HG02623 (cell line): ENCODE results near the gene GIMAP1.
"Not testable (repeated sequence)": the region's sequence is repeated elsewhere in the genome, so short reads cannot be mapped to it uniquely, and the experiment has no call there.

Experiments
- ATAC-seq: cut with Tn5 transposase; IDR thresholded peaks from one replicate; pipeline ENCODE4 v1.9.1; 2021; ENCODE audit warnings: moderate library complexity; ENCODE audit not compliant: unreplicated experiment

GIMAP1 gene

DNA sequence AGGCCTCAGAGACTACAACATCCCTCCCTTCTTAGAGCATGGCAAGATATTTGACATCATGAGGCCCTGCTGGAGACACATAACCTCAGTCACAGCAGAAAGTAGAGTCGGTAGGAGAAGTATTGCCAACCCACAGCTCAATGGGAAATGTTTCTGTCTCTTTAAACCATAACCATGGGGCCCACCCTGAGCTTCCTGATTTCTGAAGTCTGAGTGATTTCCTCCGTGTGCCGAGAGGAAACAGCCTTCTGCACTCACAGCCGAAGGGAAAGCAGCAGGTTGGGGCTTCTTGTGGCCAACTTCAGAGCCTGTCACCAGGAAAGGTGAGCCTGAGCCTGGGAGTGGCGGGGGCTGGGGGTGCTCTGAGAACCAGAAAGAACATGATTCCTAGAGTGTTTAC is at the start of gene GIMAP1:
GIMAP1 (plus strand) TSS at position 246 of the 400 bp plus-strand sequence. CDS start 2,435 bp downstream, outside the sequence.
- ATAC-seq = peak; percentile 70

DNA sequence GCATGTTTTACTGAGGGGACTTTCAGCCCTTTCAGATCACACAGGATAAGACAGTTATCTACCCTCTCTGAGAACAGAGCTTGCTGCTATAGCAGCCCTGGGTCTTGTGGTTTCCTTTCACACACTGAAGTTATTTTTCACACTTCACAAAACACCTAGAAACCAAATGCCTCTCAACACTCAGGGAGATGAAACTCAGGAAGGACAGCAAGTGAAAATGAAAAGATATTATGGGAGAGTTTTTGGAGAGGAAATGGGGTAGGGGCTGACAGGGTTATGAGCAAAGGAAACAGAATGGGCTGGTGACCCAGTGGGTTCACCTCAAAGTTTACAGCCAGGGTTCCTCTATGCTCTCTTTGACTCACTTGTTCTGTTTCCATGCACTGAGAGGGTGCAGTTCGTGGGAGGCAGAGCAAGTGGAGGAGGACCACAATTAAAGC is 47.9 kb upstream of the GIMAP1 start:
- peak; percentile 75 for ATAC-seq

- no peak for ATAC-seq
These were observed 47.4 kb upstream of the GIMAP1 start for GRCh38 chr7:150668977-150669376.

DNA sequence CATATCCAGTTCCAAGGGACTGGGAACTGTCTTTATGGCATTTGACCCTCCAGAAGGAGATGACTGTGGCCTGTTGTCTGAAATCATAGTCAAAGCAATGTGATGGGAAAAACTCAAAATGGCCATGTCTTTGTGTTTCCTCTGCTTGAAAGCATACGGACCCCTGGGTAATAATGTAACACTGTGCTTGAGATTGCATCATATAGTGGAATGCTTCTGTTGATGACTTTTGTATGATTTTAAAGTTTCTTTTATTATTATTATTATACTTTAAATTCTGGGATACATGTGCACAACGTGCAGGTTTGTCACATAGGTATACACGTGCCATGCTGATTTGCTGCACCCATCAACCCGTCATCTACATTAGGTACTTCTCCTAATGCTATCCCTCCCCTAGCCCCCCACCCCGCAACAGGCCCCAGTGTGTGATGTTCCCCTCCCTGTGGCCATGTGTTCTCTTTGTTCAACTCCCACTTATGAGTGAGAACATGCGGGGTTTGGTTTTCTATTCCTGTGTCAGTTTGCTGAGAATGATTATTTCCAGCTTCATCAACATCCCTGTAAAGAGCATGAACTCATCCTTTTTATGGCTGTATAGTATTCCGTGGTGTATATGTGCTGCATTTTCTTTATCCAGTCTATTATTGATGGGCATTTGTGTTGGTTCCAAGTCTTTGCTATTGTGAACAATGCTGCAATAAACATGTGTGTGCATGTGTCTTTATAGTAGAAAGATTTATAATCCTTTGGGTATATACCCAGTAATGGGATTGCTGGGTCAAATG is 44.4 kb upstream of the GIMAP1 start:
- ATAC-seq = not testable (repeated sequence)

DNA sequence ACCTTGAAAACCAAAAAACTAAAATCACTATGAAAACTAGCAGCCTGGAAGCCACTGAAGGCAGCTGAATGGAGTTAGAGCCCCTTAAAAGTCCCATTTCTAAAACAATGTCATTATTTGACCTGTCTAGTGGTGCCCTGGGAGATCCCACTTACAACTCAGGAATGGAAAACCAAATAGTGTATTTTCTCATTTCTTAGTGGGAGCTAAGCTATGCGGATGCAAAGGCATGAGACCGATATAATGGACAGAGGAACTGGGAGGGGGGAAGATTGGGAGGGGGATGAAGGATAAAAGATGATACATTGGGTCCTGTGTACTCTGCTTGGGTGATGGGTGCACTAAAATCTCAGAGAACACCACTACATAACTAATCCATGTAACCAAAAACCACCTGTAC is 40.7 kb upstream of the GIMAP1 start:
- no peak for ATAC-seq

DNA sequence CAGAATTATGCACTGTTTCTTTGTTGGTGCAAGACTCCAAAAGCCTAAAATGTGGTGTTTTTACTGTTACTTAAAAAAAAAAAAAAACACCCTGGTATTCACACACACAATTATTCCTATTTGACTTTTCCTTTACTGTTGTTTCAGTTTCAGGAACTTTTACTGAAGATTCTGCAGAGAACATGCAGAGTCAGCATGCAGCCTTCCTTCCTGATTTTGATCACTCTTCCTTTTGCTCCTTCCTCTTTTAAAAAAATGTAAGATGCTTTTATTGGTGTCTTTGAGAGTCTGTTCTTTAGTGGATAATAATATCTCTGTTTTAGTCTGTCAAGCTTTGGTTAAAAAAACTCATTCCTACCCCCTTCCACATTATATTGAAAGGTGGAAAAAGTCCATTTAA is 40.1 kb upstream of the GIMAP1 start:
- not testable (repeated sequence) for ATAC-seq

- not testable (repeated sequence) for ATAC-seq
These were observed 39.6 kb upstream of the GIMAP1 start for GRCh38 chr7:150676854-150677253.

DNA sequence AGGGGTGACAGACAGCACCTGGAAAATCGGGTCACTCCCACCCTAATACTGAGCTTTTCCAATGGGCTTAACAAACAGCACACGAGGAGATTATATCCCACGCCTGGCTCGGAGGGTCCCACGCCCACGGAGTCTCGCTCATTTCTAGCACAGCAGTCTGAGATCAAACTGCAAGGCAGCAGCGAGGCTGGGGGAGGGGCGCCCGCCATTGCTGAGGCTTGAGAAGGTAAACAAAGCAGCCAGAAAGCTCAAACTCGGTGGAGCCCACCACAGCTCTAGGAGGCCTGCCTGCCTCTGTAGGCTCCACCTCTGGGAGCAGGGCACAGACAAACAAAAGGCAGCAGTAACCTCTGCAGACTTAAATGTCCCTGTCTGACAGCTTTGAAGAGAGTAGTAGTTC is 37.8 kb upstream of the GIMAP1 start:
- not testable (repeated sequence) for ATAC-seq

- ATAC-seq = not testable (repeated sequence)
These were observed 36.0 kb upstream of the GIMAP1 start for GRCh38 chr7:150680364-150680763.

DNA sequence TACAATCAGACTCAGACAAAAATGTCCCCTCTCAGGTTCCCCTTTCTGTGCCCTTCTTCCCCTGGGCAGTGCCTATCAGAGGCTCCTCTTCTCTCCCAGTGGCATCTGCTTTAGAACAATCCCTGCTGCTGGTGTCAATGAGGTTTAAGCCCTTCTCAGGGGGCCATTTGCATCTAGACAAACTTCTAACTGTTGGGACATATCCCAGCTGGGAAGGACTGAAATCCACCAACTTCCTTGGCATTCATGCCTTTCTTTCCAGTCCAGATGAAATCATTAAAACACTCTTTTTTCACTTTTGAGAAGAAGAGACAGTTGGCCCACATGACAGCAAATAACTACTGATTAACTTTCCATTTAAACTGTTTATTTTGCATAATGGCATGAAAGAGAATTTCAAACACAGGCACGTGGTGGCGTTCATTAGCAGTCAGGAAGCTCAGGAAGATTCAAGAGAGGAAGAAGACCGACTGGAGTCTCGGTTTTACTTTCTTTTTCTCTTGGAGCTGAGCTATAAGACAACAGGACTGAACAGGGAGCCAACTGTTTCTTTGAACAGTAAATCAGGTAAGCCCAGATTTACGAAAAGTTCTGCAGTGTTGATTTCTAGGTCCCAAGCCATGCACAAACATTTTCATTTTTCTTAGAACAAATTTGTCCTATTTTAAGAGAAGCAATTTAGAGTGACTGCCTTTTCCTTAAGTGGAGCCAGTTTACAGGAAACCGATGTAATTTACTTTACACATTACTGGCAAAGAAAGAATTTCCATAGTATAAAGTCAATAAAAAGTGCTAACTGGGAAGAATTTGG is 31.0 kb upstream of the GIMAP1 start, which contains the start of gene GIMAP2:
GIMAP2 (plus strand) TSS at position 488 of the 811 bp plus-strand sequence. CDS start 1,354 bp downstream, outside the sequence.
- peak; percentile 96 for ATAC-seq

GRCh38 chr7:150686030-150686631 is 30.3 kb upstream of the GIMAP1 start:
- peak; percentile 16 for ATAC-seq

- ATAC-seq = no peak
These were observed 27.8 kb upstream of the GIMAP1 start for GRCh38 chr7:150688630-150689029.

- no peak for ATAC-seq
These were observed 20.8 kb upstream of the GIMAP1 start for GRCh38 chr7:150695654-150696053.

- ATAC-seq = no peak
These were observed 13.2 kb upstream of the GIMAP1 start for GRCh38 chr7:150703209-150703608.

DNA sequence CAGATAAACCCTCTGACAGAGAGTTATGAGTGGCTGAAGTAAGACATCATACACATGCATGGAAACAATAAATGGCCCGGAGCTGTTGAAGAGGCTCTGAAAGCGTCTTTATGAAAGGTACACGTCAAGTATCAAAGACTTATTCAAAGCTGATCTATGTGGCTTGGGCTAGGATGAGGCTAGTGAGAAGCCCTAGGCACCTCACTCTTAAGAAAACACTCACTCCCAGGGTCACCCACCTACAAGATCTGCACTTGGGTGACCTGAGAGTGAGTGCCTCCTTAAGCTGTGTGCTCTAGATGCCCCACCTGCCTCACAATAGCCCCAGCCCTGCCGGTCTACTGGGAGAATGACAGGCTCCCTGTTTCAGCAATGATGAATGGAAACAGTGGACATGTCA is 1.1 kb upstream of the GIMAP1 start:
- no peak for ATAC-seq

GRCh38 chr7:150715738-150716137 is 675 bp upstream of the GIMAP1 start:
- ATAC-seq = no peak

- ATAC-seq = no peak
These were observed 526 bp downstream of the GIMAP1 start for GRCh38 chr7:150716939-150717338.

GRCh38 chr7:150717814-150718420 is 1.5 kb downstream of the GIMAP1 start:
- ATAC-seq = no peak

DNA sequence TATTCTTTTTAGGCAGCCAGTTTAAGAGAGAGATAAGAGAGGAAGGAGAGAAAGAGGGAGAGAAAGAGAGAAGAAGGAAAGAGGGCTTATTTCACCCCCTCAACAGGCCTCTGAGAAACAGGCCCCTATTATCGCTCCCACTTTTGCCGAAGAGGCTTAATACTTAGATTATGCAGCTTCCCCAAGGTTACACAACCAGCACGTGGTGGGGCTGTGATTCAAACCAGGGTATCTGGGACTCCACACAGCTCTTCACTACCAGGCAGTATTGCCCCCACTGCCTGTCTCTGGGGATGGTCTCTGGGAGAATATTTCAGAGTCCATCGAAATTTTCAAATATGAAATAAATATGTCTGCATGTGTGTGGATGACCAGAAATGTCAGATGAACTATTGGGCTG is 3.0 kb downstream of the GIMAP1 start:
- ATAC-seq = no peak

DNA sequence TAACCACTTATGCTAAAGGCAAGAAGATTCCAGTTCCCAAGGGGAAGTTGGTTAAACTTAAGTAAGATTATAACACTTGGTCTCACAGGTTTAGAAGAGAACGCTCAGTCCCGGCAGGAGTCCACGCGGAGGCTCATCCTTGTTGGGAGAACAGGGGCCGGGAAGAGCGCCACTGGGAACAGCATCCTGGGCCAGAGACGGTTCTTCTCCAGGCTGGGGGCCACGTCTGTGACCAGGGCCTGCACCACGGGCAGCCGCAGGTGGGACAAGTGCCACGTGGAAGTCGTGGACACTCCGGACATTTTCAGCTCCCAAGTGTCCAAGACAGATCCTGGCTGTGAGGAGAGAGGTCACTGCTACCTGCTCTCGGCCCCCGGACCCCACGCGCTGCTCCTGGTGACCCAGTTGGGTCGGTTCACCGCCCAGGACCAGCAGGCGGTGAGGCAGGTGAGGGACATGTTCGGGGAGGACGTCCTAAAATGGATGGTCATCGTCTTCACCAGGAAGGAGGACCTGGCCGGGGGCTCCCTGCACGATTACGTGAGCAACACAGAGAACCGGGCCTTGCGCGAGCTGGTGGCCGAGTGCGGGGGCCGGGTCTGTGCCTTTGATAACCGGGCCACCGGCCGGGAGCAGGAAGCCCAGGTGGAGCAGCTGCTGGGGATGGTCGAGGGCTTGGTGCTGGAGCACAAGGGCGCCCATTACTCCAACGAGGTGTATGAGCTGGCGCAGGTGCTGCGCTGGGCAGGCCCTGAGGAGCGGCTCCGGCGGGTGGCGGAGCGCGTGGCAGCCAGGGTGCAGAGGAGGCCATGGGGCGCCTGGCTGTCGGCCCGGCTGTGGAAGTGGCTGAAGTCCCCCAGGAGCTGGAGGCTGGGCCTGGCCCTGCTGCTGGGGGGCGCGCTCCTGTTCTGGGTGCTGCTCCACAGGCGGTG is 3.8 kb downstream of the GIMAP1 start:
- no peak for ATAC-seq
